ENCODE data around the gene SUPT16H. TPM values are rescaled to one million over a fixed set of nuclear protein-coding genes. Genes with fewer than 3 reads are reported as not detected.

The SUPT16H gene
- total and polyA plus RNA-seq, 2 donors (not counting 1 experiment from before 2014, with no cell fraction given), result 28.3 to 78.3 TPM

- intact Hi-C loops (cut with micrococcal nuclease), result no loop called here
- no peaks in the 10 kb centered on the region for H3K9me3 ChIP-seq (ENCODE audit: control extremely low read depth in 1 of 3, control insufficient read depth in 2 of 3, insufficient read depth in 1 of 3, low read length in 2 of 3)
- H3K4me2 ChIP-seq (replicated peaks; ENCODE audit: low read depth, low read length, poor library complexity, severe bottlenecking), result no peak overlapping the region
- no peaks in the 10 kb centered on the region for H3K36me3 ChIP-seq (replicated peaks in 1 of 2; ENCODE audit: control extremely low read depth in 1 of 2, control insufficient read depth in 1 of 2, extremely low read depth in 1 of 2, insufficient read depth in 2 of 2, low read length in 1 of 2)
- H3K4me1 ChIP-seq (ENCODE audit: control insufficient read depth in 2 of 2, insufficient read depth in 2 of 2, low read length in 2 of 2), result no peaks in the 10 kb centered on the region
- H3K27ac Mint-ChIP-seq, result no peak overlapping the region
- DNase-seq, result no peak
- TF ChIP-seq EZH2 (IDR thresholded peaks at IDR 0.05; ENCODE audit: borderline replicate concordance, insufficient read depth, low read depth, low read length, poor library complexity, severe bottlenecking), result no peak
- TF ChIP-seq, protein P1, sequence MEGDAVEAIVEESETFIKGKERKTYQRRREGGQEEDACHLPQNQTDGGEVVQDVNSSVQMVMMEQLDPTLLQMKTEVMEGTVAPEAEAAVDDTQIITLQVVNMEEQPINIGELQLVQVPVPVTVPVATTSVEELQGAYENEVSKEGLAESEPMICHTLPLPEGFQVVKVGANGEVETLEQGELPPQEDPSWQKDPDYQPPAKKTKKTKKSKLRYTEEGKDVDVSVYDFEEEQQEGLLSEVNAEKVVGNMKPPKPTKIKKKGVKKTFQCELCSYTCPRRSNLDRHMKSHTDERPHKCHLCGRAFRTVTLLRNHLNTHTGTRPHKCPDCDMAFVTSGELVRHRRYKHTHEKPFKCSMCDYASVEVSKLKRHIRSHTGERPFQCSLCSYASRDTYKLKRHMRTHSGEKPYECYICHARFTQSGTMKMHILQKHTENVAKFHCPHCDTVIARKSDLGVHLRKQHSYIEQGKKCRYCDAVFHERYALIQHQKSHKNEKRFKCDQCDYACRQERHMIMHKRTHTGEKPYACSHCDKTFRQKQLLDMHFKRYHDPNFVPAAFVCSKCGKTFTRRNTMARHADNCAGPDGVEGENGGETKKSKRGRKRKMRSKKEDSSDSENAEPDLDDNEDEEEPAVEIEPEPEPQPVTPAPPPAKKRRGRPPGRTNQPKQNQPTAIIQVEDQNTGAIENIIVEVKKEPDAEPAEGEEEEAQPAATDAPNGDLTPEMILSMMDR (IDR thresholded peaks at IDR 0.05), result no peak
- no peaks in the 10 kb centered on the region for H3K9me3 Mint-ChIP-seq (ENCODE audit: insufficient read depth)
- H2AFZ ChIP-seq (ENCODE audit: insufficient read depth, low read depth, low read length, poor library complexity, severe bottlenecking), result no peak overlapping the region
- H3K27me3 Mint-ChIP-seq, result no peaks in the 10 kb centered on the region
- ChIA-PET POLR2A (no interaction called here), CTCF (no interaction called here)
- no peaks in the 10 kb centered on the region for H3K4me1 Mint-ChIP-seq
- H3K9ac ChIP-seq (ENCODE audit: low read length), result no peak overlapping the region
- H3K27ac ChIP-seq (ENCODE audit: low read length in 2 of 2), result no peak overlapping the region
- ATAC-seq (ENCODE audit: low read depth), result no peak
- no peaks in the 10 kb centered on the region for H3K27me3 ChIP-seq (replicated peaks in 1 of 4; ENCODE audit: control extremely low read depth in 1 of 4, control insufficient read depth in 3 of 4, insufficient read depth in 4 of 4, low read length in 3 of 4)
- no peaks in the 10 kb centered on the region for H3K79me2 ChIP-seq (ENCODE audit: control insufficient read depth, insufficient read depth, low read length)
- no peaks in the 10 kb centered on the region for H4K20me1 ChIP-seq (ENCODE audit: control insufficient read depth, insufficient read depth, low read length, poor library complexity, severe bottlenecking)
- no peak overlapping the region for H3K4me3 ChIP-seq (ENCODE audit: control extremely low read depth in 1 of 5, extremely low read depth in 1 of 5, insufficient read depth in 1 of 5, low read depth in 2 of 5, low read length in 4 of 5)
- 79% methylated on average over 1 of the region's 9 CpGs for WGBS (ENCODE audit: insufficient coverage)
- H3K4me3 Mint-ChIP-seq, result no peak overlapping the region
Measured at GRCh38 chr14:21334202-21334906, 49.5 kb downstream of the SUPT16H start.

DNA sequence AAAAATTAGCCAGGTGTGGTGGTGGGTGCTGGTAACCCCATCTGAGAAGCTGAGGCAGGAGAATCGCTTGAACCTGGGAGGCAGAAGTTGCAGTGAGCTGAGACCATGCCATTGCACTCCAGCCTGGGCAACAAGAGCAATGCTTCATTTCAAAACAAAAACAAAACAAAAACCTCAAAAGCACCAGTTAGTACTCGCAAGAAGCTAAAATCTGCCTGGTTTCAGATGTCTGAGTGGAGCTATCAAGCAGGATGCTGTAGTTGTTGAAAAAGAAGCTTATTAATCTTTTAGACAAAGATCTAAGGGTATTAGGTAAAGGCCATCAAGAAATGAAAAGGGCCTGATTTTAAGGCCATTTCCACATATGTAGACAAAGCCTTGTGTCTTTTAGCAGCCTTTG, 50.9 kb downstream of the SUPT16H start:
- no peak for DNase-seq
- H4K20me1 ChIP-seq (ENCODE audit: control insufficient read depth, insufficient read depth, low read length, poor library complexity, severe bottlenecking), result no peaks in the 10 kb centered on the region
- H3K27me3 Mint-ChIP-seq, result no peaks in the 10 kb centered on the region
- no peaks in the 10 kb centered on the region for H3K36me3 ChIP-seq (replicated peaks in 1 of 2; ENCODE audit: control extremely low read depth in 1 of 2, control insufficient read depth in 1 of 2, extremely low read depth in 1 of 2, insufficient read depth in 2 of 2, low read length in 1 of 2)
- H3K9me3 ChIP-seq (ENCODE audit: control extremely low read depth in 1 of 3, control insufficient read depth in 2 of 3, insufficient read depth in 1 of 3, low read length in 2 of 3), result no peaks in the 10 kb centered on the region
- ATAC-seq (ENCODE audit: low read depth), result no peak
- POLR2A ChIA-PET, result no interaction called here
- H3K27ac ChIP-seq (ENCODE audit: low read length in 2 of 2), result no peak overlapping the region
- CTCF ChIA-PET, result interaction anchor here (1.3 kb wide), 1 partner anchor 32 kb away, joined by 3 read pairs; no protein-coding TSS in a partner anchor
- TF ChIP-seq, protein P1 (IDR thresholded peaks at IDR 0.05), result no peak
- no peak for TF ChIP-seq EZH2 (IDR thresholded peaks at IDR 0.05; ENCODE audit: borderline replicate concordance, insufficient read depth, low read depth, low read length, poor library complexity, severe bottlenecking)
- no peaks in the 10 kb centered on the region for H3K79me2 ChIP-seq (ENCODE audit: control insufficient read depth, insufficient read depth, low read length)
- no peak overlapping the region for H3K4me2 ChIP-seq (replicated peaks; ENCODE audit: low read depth, low read length, poor library complexity, severe bottlenecking)
- 67% methylated on average over 1 of the region's 2 CpGs for WGBS (ENCODE audit: insufficient coverage)
- intact Hi-C loops (cut with micrococcal nuclease), result no loop called here
- no peaks in the 10 kb centered on the region for H3K27me3 ChIP-seq (replicated peaks in 1 of 4; ENCODE audit: control extremely low read depth in 1 of 4, control insufficient read depth in 3 of 4, insufficient read depth in 4 of 4, low read length in 3 of 4)
- H3K27ac Mint-ChIP-seq, result no peak overlapping the region
- H3K9me3 Mint-ChIP-seq (ENCODE audit: insufficient read depth), result no peaks in the 10 kb centered on the region
- H3K4me1 Mint-ChIP-seq, result no peaks in the 10 kb centered on the region
- no peak overlapping the region for H3K9ac ChIP-seq (ENCODE audit: low read length)
- no peak overlapping the region for H2AFZ ChIP-seq (ENCODE audit: insufficient read depth, low read depth, low read length, poor library complexity, severe bottlenecking)
- H3K4me3 ChIP-seq (ENCODE audit: control extremely low read depth in 1 of 5, extremely low read depth in 1 of 5, insufficient read depth in 1 of 5, low read depth in 2 of 5, low read length in 4 of 5), result no peak overlapping the region
- no peak overlapping the region for H3K4me3 Mint-ChIP-seq
- H3K4me1 ChIP-seq (ENCODE audit: control insufficient read depth in 2 of 2, insufficient read depth in 2 of 2, low read length in 2 of 2), result no peaks in the 10 kb centered on the region
